ENCODE results near the gene RAI1. TPM values are rescaled to one million over a fixed set of nuclear protein-coding genes. Genes with fewer than 3 reads are reported as not detected.

Gene RAI1
- total and polyA plus RNA-seq, 2 of the 13 experiments (the other 11 are each of a cell fraction or from before 2014, with no cell fraction given) = 3.4 to 5.2 TPM

DNA sequence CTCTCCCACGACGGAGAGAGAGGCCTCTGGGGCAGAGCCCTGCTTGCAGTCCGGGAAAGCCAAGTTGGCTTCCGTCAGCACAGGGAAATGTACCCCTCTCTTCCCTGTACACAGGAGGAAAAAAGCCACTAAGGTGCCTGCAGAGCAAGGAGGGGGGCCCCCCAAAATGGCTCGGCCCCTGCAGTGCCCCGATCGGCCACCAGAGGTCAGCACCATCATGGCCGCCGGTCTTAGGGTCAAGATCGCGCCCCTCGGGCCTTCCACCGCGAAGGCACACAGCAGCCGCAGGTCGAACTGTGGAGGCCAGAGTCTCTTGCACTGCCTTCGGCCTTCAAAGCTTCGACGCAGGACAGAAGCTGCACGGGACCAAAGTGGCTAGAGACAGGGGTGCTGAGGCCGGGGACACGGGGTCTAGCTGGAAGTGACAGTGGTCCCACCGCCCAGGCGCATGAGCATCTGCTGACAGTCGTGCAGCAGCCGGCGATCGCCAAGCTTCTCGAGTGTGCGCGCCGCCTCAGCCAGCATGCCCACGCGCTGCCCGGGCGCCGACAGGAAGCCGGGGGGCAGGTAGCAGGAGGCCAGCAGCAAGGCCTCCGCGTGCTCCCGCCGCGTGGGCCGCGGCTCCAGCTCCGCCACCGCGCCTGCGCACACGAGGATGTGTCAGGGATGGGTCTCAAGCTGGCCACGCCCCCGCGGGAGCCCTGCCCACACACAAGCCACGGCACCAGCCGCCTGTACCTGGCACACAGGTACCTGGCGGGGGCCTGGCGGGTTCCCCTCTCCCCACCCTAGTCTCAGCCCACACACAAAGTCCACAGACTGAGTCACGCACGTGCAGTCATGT, 131.2 kb downstream of the RAI1 start (continued):
- TF ChIP-seq, protein P1, sequence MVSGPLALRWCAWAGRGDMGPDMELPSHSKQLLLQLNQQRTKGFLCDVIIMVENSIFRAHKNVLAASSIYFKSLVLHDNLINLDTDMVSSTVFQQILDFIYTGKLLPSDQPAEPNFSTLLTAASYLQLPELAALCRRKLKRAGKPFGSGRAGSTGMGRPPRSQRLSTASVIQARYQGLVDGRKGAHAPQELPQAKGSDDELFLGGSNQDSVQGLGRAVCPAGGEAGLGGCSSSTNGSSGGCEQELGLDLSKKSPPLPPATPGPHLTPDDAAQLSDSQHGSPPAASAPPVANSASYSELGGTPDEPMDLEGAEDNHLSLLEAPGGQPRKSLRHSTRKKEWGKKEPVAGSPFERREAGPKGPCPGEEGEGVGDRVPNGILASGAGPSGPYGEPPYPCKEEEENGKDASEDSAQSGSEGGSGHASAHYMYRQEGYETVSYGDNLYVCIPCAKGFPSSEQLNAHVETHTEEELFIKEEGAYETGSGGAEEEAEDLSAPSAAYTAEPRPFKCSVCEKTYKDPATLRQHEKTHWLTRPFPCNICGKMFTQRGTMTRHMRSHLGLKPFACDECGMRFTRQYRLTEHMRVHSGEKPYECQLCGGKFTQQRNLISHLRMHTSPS (CRISPR knock-in tag; IDR thresholded peaks at IDR 0.05; ENCODE audit: low read depth) = no peak
- TF ChIP-seq, protein P2, sequence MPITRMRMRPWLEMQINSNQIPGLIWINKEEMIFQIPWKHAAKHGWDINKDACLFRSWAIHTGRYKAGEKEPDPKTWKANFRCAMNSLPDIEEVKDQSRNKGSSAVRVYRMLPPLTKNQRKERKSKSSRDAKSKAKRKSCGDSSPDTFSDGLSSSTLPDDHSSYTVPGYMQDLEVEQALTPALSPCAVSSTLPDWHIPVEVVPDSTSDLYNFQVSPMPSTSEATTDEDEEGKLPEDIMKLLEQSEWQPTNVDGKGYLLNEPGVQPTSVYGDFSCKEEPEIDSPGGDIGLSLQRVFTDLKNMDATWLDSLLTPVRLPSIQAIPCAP (CRISPR knock-in tag; IDR thresholded peaks at IDR 0.05; ENCODE audit: low read depth) = no peak
- TF ChIP-seq ZNF232 (CRISPR knock-in tag; IDR thresholded peaks at IDR 0.05; ENCODE audit: borderline replicate concordance) = peak; percentile 78; the same call in 1 of the 2 replicates
- no peak; the same call in 1 of the 2 replicates for TF ChIP-seq SALL1 (CRISPR knock-in tag; IDR thresholded peaks at IDR 0.05)
- no peak for TF ChIP-seq ARNT (IDR thresholded peaks at IDR 0.05)
- TF ChIP-seq, protein P3, sequence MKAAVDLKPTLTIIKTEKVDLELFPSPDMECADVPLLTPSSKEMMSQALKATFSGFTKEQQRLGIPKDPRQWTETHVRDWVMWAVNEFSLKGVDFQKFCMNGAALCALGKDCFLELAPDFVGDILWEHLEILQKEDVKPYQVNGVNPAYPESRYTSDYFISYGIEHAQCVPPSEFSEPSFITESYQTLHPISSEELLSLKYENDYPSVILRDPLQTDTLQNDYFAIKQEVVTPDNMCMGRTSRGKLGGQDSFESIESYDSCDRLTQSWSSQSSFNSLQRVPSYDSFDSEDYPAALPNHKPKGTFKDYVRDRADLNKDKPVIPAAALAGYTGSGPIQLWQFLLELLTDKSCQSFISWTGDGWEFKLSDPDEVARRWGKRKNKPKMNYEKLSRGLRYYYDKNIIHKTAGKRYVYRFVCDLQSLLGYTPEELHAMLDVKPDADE (CRISPR knock-in tag; IDR thresholded peaks at IDR 0.05) = no peak
- 0 out of 2 replicates have a peak, but pooled peaks have one; percentile 52 for TF ChIP-seq SMAD3 (CRISPR knock-in tag; IDR thresholded peaks at IDR 0.05)
- TF ChIP-seq RBAK (CRISPR knock-in tag; IDR thresholded peaks at IDR 0.05) = no peak
- TF ChIP-seq KMT2A (CRISPR knock-in tag; IDR thresholded peaks at IDR 0.05) = no peak
- TF ChIP-seq, protein P4, sequence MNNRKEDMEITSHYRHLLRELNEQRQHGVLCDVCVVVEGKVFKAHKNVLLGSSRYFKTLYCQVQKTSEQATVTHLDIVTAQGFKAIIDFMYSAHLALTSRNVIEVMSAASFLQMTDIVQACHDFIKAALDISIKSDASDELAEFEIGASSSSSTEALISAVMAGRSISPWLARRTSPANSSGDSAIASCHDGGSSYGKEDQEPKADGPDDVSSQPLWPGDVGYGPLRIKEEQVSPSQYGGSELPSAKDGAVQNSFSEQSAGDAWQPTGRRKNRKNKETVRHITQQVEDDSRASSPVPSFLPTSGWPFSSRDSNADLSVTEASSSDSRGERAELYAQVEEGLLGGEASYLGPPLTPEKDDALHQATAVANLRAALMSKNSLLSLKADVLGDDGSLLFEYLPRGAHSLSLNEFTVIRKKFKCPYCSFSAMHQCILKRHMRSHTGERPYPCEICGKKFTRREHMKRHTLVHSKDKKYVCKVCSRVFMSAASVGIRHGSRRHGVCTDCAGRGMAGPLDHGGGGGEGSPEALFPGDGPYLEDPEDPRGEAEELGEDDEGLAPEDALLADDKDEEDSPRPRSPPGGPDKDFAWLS (CRISPR knock-in tag; IDR thresholded peaks at IDR 0.05; ENCODE audit: borderline replicate concordance) = no peak
- TF ChIP-seq AKAP8 (CRISPR knock-in tag; IDR thresholded peaks at IDR 0.05) = 0 out of 2 replicates have a peak, but pooled peaks have one; percentile 53
- TF ChIP-seq, protein P5, sequence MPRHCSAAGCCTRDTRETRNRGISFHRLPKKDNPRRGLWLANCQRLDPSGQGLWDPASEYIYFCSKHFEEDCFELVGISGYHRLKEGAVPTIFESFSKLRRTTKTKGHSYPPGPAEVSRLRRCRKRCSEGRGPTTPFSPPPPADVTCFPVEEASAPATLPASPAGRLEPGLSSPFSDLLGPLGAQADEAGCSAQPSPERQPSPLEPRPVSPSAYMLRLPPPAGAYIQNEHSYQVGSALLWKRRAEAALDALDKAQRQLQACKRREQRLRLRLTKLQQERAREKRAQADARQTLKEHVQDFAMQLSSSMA (CRISPR knock-in tag; IDR thresholded peaks at IDR 0.05) = no peak
- no peak for TF ChIP-seq PCBP2 (optimal IDR thresholded peaks at IDR 0.05; ENCODE audit: low read depth, low read length, poor library complexity, severe bottlenecking)
- TF ChIP-seq, protein P6, sequence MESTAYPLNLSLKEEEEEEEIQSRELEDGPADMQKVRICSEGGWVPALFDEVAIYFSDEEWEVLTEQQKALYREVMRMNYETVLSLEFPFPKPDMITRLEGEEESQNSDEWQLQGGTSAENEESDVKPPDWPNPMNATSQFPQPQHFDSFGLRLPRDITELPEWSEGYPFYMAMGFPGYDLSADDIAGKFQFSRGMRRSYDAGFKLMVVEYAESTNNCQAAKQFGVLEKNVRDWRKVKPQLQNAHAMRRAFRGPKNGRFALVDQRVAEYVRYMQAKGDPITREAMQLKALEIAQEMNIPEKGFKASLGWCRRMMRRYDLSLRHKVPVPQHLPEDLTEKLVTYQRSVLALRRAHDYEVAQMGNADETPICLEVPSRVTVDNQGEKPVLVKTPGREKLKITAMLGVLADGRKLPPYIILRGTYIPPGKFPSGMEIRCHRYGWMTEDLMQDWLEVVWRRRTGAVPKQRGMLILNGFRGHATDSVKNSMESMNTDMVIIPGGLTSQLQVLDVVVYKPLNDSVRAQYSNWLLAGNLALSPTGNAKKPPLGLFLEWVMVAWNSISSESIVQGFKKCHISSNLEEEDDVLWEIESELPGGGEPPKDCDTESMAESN (CRISPR knock-in tag; conservative IDR thresholded peaks at IDR 0.05) = 0 out of 2 replicates have a peak, but pooled peaks have one; percentile 27
- TF ChIP-seq, protein P7, sequence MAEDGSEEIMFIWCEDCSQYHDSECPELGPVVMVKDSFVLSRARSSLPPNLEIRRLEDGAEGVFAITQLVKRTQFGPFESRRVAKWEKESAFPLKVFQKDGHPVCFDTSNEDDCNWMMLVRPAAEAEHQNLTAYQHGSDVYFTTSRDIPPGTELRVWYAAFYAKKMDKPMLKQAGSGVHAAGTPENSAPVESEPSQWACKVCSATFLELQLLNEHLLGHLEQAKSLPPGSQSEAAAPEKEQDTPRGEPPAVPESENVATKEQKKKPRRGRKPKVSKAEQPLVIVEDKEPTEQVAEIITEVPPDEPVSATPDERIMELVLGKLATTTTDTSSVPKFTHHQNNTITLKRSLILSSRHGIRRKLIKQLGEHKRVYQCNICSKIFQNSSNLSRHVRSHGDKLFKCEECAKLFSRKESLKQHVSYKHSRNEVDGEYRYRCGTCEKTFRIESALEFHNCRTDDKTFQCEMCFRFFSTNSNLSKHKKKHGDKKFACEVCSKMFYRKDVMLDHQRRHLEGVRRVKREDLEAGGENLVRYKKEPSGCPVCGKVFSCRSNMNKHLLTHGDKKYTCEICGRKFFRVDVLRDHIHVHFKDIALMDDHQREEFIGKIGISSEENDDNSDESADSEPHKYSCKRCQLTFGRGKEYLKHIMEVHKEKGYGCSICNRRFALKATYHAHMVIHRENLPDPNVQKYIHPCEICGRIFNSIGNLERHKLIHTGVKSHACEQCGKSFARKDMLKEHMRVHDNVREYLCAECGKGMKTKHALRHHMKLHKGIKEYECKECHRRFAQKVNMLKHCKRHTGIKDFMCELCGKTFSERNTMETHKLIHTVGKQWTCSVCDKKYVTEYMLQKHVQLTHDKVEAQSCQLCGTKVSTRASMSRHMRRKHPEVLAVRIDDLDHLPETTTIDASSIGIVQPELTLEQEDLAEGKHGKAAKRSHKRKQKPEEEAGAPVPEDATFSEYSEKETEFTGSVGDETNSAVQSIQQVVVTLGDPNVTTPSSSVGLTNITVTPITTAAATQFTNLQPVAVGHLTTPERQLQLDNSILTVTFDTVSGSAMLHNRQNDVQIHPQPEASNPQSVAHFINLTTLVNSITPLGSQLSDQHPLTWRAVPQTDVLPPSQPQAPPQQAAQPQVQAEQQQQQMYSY (CRISPR knock-in tag; IDR thresholded peaks at IDR 0.05) = peak; percentile 54; the same call in 1 of the 2 replicates

Data from HepG2 (cell line).